HG03135 (cell line): ENCODE measurements around the gene ABCC3.
"Not testable (repeated sequence)": the region's sequence is repeated elsewhere in the genome, so short reads cannot be mapped to it uniquely, and the experiment has no call there.

Source experiments
- ATAC-seq: cut with Tn5 transposase; IDR thresholded peaks from one replicate; pipeline ENCODE4 v1.9.1; 2021; ENCODE audit warnings: mild to moderate bottlenecking, moderate library complexity; ENCODE audit not compliant: unreplicated experiment

Gene ABCC3

DNA sequence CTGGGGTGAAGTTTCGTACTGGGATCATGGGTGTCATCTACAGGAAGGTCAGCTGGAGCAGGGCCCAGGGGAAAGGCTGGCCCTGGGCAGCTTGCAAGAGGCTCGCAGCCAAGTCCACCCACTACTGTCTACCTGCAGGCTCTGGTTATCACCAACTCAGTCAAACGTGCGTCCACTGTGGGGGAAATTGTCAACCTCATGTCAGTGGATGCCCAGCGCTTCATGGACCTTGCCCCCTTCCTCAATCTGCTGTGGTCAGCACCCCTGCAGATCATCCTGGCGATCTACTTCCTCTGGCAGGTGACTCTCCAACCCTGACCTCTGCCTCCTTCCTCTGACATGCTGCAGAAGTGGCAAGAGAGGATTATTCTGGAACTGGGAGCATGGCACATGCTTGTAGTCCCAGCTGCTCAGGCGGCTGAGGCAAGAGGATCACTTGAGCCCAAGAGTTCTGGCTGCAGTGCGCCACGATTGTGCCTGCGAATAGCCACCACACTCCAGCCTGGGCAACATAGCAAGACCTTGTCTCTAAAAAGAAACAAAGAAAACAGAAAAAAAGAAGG is 29.2 kb downstream of the ABCC3 start:
- no peak for ATAC-seq

DNA sequence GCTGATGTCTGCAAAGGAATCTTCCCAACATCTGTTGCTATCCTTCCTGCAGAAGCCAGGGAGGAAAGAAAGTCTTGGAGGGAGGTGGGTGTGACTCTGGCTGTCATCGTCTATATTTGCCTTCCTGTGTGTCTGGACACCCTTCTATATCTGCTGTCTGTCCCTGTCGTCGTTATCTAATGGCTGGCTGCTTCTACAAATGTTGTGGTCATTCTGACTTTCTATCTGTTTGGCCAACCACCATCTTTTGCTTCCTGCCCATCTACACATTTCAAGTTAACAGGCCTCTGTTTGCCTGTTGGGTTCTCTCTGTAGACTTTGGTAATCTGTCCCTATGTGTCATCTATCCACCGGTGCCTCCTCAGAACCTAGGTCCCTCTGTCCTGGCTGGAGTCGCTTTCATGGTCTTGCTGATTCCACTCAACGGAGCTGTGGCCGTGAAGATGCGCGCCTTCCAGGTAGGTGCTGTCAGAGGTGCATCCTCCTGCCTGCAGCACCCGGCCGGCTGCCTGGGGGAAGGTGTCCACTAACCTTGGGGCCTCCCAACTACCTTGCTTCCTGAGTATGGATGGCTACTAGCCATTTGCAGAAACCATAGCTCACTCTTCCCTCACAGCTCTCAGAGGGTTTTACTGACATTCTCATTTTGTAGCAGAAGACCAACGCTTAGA is 30.2 kb downstream of the ABCC3 start:
- no peak for ATAC-seq

DNA sequence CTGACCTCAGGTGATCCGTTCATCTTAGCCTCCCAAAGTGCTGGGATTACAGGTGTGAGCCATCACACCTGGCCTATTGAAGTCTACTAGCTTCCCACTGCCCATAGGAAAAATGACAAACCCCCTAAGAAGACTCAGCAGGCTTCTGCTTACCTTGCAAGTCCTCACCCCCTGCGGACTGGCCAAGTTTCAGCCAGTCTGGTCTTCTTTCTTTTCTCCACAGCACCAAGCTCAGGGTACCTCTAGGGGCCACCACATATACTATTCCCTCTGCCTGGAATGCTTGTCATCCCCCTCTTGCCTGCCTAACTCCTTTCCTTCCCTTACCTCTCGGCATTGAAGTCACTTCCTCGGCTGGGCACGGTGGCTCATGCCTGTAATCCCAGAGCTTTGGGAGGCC is 31.2 kb downstream of the ABCC3 start:
- no peak for ATAC-seq

DNA sequence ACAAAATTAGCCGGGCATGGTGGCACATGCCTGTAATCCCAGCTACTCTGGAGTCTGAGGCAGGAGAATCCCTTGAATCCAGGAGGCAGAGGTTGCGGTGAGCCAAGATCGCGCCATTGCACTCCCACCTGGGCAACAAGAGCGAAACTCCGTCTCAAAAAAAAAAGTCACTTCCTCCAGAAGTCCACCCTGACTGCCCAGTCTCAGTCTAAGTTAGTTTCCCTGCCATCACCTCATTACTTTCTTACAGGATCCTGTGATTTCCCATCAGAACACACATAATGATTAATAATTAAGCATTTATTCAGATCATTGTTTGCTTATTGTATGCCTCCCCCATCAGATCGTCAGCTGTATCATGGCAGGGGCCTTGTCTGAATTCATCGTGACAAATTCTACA is 31.6 kb downstream of the ABCC3 start:
- ATAC-seq: no peak

DNA sequence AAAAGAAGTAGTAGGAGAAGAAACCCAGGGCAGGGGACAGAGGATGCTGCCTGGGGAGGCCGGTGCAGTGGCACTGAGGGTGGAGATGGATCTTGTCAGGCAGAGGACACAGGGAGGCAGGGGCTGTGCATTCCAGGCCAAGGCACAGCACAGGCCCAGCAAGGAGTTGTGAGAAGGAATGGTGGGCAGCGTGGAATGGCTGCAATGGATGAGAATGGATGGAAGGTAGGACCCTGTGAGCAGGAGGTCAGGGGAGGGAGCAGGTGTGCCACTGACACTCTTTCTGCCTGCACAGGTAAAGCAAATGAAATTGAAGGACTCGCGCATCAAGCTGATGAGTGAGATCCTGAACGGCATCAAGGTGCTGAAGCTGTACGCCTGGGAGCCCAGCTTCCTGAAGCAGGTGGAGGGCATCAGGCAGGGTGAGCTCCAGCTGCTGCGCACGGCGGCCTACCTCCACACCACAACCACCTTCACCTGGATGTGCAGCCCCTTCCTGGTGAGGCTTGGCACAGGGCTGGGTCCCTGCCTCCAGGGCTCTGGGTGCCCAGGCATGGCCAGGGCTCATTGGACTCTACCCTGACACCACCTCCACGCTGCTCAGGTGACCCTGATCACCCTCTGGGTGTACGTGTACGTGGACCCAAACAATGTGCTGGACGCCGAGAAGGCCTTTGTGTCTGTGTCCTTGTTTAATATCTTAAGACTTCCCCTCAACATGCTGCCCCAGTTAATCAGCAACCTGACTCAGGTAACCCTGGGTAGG is 32.8 kb downstream of the ABCC3 start:
- ATAC-seq: no peak

- ATAC-seq: no peak
Measured at GRCh38 chr17:50668025-50668837, 33.5 kb downstream of the ABCC3 start.

DNA sequence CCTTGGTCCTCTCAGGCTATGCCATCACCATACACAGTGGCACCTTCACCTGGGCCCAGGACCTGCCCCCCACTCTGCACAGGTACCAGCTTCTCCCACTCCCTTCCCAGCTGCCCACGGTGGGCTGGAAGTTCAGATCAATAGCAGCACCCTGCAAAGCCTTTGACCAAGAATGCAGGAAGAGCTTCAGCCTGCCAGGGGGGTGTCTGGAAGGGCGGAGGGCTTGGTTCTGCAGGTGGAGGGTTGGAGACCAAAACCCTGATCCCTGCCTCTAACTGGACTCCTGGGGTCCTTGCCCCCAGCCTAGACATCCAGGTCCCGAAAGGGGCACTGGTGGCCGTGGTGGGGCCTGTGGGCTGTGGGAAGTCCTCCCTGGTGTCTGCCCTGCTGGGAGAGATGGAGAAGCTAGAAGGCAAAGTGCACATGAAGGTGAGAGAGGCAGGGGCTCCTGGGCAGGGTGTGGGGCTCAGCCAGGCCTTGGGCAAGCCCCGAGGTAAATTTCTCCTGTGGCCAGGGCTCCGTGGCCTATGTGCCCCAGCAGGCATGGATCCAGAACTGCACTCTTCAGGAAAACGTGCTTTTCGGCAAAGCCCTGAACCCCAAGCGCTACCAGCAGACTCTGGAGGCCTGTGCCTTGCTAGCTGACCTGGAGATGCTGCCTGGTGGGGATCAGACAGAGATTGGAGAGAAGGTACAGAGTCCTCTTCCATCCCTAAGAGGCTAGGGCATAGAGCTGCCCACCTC is 34.3 kb downstream of the ABCC3 start:
- ATAC-seq: no peak

- no peak for ATAC-seq
Measured at GRCh38 chr17:50672071-50672470, 37.4 kb downstream of the ABCC3 start.

- no peak for ATAC-seq
Measured at GRCh38 chr17:50672831-50673551, 38.3 kb downstream of the ABCC3 start.

- ATAC-seq: no peak
Measured at GRCh38 chr17:50675190-50675589, 40.5 kb downstream of the ABCC3 start.

DNA sequence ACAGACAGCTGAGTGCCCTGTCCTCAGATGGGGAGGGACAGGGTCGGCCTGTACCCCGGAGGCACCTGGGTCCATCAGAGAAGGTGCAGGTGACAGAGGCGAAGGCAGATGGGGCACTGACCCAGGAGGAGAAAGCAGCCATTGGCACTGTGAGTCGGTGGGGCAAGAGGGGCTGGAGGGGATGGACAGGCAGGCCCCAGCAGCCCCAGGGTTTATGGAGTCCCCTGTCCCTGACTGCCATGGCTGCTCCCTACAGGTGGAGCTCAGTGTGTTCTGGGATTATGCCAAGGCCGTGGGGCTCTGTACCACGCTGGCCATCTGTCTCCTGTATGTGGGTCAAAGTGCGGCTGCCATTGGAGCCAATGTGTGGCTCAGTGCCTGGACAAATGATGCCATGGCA is 40.9 kb downstream of the ABCC3 start:
- ATAC-seq: no peak

- no peak for ATAC-seq
Measured at GRCh38 chr17:50676065-50676975, 41.6 kb downstream of the ABCC3 start.

DNA sequence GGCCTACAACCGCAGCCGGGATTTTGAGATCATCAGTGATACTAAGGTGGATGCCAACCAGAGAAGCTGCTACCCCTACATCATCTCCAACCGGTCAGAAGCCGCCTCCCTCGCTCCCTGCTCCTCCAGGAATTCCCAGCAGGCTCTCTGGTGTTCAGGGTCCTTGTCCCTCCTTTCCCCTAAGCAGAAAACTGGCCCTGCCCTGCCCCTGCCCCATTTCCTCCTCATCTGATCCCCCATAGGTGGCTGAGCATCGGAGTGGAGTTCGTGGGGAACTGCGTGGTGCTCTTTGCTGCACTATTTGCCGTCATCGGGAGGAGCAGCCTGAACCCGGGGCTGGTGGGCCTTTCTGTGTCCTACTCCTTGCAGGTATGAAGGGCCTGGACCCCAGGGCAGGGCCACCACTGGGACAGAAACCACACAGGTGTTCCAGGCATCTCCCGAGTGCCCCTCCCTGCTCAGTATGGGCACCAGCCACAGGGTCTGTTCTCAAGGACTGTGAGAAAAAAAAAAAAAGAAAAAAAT is 43.2 kb downstream of the ABCC3 start:
- ATAC-seq: no peak

- no peak for ATAC-seq
Measured at GRCh38 chr17:50679008-50679544, 44.4 kb downstream of the ABCC3 start.

- no peak for ATAC-seq
Measured at GRCh38 chr17:50680126-50680525, 45.4 kb downstream of the ABCC3 start.

- not testable (repeated sequence) for ATAC-seq
Measured at GRCh38 chr17:50680543-50681262, 46.0 kb downstream of the ABCC3 start.

DNA sequence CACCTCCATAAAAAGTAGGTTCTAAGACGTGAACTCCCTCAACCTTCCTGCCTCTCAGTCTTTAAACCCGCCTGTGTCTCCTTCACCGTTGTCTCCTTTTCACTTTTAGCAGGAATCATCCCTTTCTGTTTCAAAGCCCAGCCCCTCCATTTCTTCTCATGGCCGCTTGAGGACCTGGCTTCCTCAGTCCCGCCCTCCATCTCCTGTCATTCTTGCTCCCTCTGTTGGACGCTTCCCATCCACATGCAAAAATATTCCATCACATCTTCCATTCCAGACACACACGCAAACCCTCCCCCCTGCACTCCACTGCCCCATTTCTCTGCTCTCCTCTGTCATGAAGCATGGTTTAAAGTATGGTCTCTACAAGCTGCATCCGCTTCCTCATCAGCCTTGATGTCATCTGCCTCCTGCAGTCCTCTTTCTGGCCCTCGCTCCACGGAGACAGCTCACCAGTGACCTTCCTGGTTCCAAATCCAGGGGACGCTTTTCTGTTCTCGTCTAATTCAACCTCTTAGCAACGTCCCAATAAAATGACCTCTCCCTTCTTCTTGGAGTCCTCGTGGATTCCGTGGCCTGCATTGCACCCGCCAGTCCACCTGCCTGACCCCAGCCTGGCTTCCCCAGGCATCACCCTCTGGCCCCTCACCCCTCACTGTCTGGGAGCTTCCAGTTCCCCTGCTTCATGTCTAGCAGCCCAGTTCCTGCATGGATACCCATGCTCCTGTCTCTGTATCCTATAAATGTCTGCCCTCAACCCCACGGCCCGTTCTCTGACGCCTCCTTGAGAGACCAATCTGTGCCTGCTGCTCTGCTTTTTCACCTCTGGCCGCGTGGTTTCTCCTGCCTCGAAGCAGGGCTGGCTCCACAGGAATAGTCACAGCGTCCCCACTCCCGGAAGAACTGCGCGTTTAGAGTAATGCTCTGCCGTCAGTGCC is 46.9 kb downstream of the ABCC3 start:
- ATAC-seq: no peak
